NCI-H226 (cell line): Measurements from ENCODE around the gene SOX4.

Experiments
- DNase-seq: peaks from one replicate; pipeline ENCODE4 v3.0.0-alpha.2; 2015

Gene SOX4

GRCh38 chr6:21615504-21615903, 22.0 kb downstream of the SOX4 start:
- no peak for DNase-seq

- DNase-seq = no peak
These were observed 22.5 kb downstream of the SOX4 start for GRCh38 chr6:21616005-21616404.

DNA sequence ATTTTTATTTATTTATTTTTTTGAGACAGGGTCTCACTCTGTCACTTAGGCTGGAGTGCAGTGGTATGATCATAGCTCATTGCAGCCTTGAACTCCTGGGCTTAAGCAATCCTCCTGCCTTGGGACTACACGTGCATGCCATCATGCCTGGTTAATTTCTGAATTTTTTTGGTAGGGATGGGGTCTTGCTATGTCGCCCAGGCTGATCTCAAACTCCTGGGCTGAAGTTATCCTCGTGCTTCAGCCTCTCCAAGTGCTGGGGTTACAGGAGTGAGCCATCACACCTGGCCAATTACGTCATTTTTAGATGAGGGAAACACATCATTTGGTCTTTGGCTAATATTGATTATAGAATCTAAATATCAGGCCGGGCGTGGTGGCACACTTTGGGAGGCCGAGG, 32.1 kb downstream of the SOX4 start:
- DNase-seq = no peak

- DNase-seq = no peak
These were observed 33.2 kb downstream of the SOX4 start for GRCh38 chr6:21626756-21627155.

DNA sequence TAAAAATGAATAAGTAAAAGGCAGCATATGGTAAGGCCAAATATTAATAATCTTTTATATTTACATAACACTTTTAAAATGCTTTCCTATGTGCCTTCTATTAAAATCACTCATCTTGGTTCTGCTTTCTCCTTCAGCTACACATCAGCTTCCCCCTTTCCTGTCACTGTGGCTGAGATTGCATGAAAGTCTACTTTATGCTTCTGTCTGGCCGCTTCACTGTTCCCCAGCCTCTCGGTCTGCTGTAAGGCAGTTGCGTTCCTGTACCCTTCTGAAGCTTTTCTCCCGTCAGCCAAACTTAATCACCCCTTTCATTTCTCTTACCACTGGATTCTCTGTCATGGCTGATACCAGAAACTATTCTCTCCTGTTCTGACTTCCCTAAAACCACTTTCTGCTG, 34.6 kb downstream of the SOX4 start:
- no peak for DNase-seq

DNA sequence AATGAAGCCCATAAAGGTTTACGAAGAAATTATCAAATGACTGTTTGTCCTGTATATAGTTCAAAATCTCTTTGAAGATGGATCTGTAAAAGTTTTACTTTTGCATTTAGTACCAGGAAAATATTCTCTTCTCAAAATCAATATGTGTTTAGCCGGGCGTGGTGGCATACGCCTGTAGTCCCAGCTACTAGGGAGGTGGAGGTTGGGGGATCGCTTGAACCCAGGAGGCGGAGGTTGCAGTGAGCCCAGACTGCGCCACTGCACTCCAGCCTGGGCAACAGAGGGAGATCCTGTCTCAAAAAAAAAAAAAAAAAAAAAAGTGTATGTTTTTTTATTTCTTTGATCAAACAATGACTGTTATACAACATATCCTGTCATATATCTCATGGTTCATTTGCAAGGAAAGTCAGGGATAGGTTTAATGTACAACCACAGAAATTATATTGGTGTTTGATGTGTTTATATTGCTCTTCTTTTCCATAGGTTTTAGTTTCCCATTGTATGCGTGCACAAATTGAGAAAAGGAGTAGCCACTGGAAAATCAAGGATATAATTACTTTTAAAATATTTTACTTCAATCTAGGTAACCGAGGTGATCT, 40.1 kb downstream of the SOX4 start:
- DNase-seq = no peak

- DNase-seq = peak; percentile 86
These were observed 41.0 kb downstream of the SOX4 start for GRCh38 chr6:21634582-21634981.

GRCh38 chr6:21636876-21637275, 43.3 kb downstream of the SOX4 start:
- no peak for DNase-seq

GRCh38 chr6:21639316-21639715, 45.8 kb downstream of the SOX4 start:
- DNase-seq = no peak
